ENCODE results near the gene PDE1A. TPM values are rescaled to one million over a fixed set of nuclear protein-coding genes. Genes with fewer than 3 reads are reported as not detected.
"Not testable (repeated sequence)": the region's sequence is repeated elsewhere in the genome, so short reads cannot be mapped to it uniquely, and the experiment has no call there.

Gene PDE1A
- total RNA-seq, 1 experiment from 2014 or later: 41.1 TPM

- no peak for DNase-seq (ENCODE audit: extremely low read depth, low read depth)
Observed at GRCh38 chr2:182291296-182291695, 135.5 kb downstream of the PDE1A start.

- DNase-seq (ENCODE audit: extremely low read depth, low read depth): no peak
Observed at GRCh38 chr2:182283512-182283911, 143.3 kb downstream of the PDE1A start.

GRCh38 chr2:182281276-182281675 lies 145.6 kb downstream of the PDE1A start:
- DNase-seq (ENCODE audit: extremely low read depth, low read depth): no peak

- DNase-seq (ENCODE audit: extremely low read depth, low read depth): no peak
Observed at GRCh38 chr2:182280118-182280517, 146.7 kb downstream of the PDE1A start.

- DNase-seq (ENCODE audit: extremely low read depth, low read depth): not testable (repeated sequence)
Observed at GRCh38 chr2:182276662-182277061, 150.2 kb downstream of the PDE1A start.

GRCh38 chr2:182267971-182268370 lies 158.9 kb downstream of the PDE1A start:
- DNase-seq (ENCODE audit: extremely low read depth, low read depth): no peak

GRCh38 chr2:182266909-182267308 lies 159.9 kb downstream of the PDE1A start:
- DNase-seq (ENCODE audit: extremely low read depth, low read depth): no peak

- no peak for DNase-seq (ENCODE audit: extremely low read depth, low read depth)
Observed at GRCh38 chr2:182265718-182266117, 161.1 kb downstream of the PDE1A start.

GRCh38 chr2:182261860-182262387 lies 164.9 kb downstream of the PDE1A start:
- no peak for DNase-seq (ENCODE audit: extremely low read depth, low read depth)

- DNase-seq (ENCODE audit: extremely low read depth, low read depth): no peak
Observed at GRCh38 chr2:182259629-182260150, 167.1 kb downstream of the PDE1A start.

- no peak for DNase-seq (ENCODE audit: extremely low read depth, low read depth)
Observed at GRCh38 chr2:182252534-182252933, 174.3 kb downstream of the PDE1A start.

- no peak for DNase-seq (ENCODE audit: extremely low read depth, low read depth)
Observed at GRCh38 chr2:182248898-182249297, 177.9 kb downstream of the PDE1A start.

GRCh38 chr2:182248362-182248761 lies 178.5 kb downstream of the PDE1A start:
- no peak for DNase-seq (ENCODE audit: extremely low read depth, low read depth)

- no peak for DNase-seq (ENCODE audit: extremely low read depth, low read depth)
Observed at GRCh38 chr2:182247831-182248230, 179.0 kb downstream of the PDE1A start.

GRCh38 chr2:182245963-182246362 lies 180.9 kb downstream of the PDE1A start:
- DNase-seq (ENCODE audit: extremely low read depth, low read depth): no peak

GRCh38 chr2:182242609-182243008 lies 184.2 kb downstream of the PDE1A start:
- no peak for DNase-seq (ENCODE audit: extremely low read depth, low read depth)

GRCh38 chr2:182241936-182242335 lies 184.9 kb downstream of the PDE1A start:
- no peak for DNase-seq (ENCODE audit: extremely low read depth, low read depth)

GRCh38 chr2:182240862-182241371 lies 185.9 kb downstream of the PDE1A start:
- DNase-seq (ENCODE audit: extremely low read depth, low read depth): peak; percentile 64

- no peak for DNase-seq (ENCODE audit: extremely low read depth, low read depth)
Observed at GRCh38 chr2:182230561-182230960, 196.3 kb downstream of the PDE1A start.

- DNase-seq (ENCODE audit: extremely low read depth, low read depth): no peak
Observed at GRCh38 chr2:182229297-182229696, 197.5 kb downstream of the PDE1A start.

- no peak for DNase-seq (ENCODE audit: extremely low read depth, low read depth)
Observed at GRCh38 chr2:182228741-182229140, 198.1 kb downstream of the PDE1A start.

- DNase-seq (ENCODE audit: extremely low read depth, low read depth): no peak
Observed at GRCh38 chr2:182228073-182228473, 198.8 kb downstream of the PDE1A start.

- DNase-seq (ENCODE audit: extremely low read depth, low read depth): no peak
Observed at GRCh38 chr2:182226807-182227206, 200.0 kb downstream of the PDE1A start.

All from NCI-H460 (cell line).